Effector CD4-positive, alpha-beta T cell (primary cell): ENCODE measurements around the gene HSP90AB1.
A peak's percentile ranks its signal among the peaks of the same experiment; 100 is the strongest.

Source experiments
- DNase-seq: peaks from one replicate; pipeline ENCODE4 v3.0.0-alpha.2; 2020

HSP90AB1 gene

DNA sequence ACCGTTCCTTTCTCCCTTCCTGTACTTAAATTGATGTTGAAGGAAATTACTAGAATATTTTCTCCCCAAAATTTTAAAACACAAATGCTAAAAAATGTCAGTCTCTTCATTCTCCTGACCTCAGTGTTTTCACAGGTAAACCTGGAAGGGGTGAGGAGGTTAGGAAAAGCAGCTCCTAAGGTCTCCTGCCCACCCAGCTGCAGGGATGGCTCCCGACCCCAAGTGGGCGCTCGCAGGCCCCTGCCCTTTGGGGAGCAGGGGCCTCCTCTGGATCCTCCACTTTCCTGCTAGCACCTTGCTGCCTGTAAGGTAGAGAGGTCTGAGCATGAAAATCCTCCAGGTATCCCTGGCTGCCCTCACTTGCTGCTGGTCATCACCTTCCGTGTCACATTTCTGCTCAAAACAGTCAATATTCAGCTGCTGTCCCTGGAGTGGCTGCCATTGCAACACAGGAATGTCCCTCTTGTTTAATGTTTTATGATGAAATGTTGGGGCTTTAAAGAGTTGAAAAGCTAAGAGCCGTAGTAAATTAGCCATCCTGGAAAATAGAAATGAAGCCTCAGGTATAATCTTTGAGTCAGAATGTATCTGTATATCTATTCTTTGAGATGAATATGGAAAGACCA is 10.9 kb upstream of the HSP90AB1 start:
- DNase-seq, result no peak

DNA sequence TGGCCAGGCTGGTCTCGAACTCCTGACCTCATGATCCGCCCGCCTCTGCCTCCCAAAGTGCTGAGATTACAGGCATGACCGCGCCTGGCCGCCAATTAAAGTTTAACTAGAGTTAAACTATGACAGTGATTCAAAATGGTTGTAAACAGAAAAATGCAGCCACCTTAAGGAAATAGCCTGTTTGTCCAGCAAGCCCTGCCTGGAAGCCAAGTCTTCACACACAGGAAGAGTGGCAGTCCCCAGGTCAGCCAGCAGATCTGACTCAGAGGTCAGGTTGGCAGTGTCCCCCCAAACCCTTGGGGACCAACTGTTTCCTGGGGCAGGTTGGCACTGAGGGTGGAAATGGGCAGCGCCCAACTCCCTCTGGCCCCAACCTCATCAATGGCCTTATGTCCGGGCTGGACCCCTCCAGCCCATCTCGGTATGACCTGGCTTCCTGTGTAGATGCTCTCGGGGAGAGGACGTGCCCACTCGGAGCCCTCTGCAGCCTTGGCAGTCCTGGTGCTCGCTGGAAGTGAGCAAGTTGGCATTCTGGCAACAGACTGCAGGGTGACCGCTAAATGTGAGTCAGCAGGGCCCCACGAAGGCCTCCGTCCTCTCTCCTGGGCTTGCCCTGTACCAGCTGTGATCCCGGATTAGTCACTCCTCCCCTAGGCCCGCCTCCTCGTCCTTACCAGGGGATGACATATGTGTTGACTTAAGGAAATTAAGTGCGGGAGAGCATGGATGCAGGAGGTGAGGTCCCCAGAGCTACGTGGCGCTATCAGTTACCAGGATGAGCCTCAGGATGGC is 9.7 kb upstream of the HSP90AB1 start:
- DNase-seq, result peak; percentile 55

DNA sequence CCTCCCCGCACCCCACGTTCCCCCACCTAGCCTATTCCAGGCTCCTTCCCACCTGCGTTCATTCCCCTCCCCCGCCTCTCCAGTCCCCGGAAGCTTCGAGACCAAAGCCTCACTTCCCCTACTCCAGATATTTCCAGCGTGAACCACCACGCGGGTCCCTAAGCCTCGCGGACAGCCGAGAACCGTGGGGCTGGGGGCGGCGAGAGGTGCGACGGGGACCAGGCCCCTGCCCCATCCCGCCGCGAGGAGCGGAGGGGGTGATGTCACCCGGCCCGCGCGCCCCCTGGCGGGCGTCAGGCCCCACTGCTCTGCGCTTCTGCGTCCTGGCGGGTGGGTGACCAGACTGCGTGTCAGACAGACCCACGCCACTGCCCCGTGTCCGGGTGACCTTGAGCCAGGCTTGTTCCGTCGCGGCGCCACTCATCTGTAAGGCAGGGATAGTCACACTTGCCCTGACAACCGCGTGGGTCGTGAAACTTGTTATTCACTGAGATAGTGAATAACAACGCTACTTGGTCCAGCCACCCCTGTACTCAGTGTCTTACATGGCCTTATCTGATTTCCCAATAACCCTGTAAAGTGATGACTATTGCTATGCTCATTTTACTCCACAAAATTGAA is 9.0 kb upstream of the HSP90AB1 start:
- DNase-seq, result peak; percentile 71

- DNase-seq, result no peak
Measured at GRCh38 chr6:44238687-44239350, 8.1 kb upstream of the HSP90AB1 start.

DNA sequence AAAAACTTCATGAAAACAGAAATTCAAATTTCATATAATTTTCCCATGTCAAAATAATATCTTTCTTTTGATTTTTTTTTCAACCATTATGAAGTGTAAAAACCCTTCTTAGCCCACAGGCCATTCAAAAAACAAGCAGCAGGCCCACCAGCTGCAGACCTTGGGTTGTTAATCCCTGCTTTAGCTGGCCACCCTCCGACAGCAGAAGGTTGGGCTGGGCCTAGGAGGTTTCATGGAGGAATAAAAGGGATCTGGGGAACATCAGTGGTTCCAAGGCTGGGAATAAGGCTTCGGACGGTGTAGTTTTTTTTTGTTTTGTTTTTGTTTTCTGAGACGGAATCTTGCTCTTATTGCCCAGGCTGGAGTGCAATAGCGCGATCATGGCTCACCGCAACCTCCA is 3.6 kb upstream of the HSP90AB1 start:
- no peak for DNase-seq

- no peak for DNase-seq
Measured at GRCh38 chr6:44245391-44245911, 1.4 kb upstream of the HSP90AB1 start.

DNA sequence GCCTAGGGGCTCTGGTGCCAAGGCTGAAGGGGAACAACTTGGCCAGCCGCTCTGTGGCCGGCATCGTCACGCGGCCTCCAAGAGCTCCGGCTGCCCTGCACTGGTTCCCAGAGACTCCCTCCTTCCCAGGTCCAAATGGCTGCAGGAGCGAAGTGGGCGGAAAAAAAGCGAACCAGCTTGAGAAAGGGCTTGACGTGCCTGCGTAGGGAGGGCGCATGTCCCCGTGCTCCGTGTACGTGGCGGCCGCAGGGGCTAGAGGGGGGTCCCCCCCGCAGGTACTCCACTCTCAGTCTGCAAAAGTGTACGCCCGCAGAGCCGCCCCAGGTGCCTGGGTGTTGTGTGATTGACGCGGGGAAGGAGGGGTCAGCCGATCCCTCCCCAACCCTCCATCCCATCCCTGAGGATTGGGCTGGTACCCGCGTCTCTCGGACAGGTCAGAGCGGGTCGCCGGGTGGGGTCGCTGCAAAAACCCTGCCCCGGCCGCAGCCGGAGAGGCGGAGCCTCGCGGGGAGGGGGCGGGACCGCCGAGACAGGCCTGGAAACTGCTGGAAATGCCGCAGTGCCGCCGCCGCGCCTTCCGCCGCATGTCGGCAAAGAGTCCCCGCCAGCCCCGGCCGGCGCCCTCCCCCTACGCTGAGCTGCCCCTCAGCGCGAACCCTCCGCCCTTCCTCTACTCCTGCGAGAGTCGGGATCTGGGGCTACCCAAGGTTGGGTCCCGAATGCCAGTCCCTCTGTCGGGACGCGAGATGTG is 814 bp upstream of the HSP90AB1 start:
- DNase-seq, result peak; percentile 69

GRCh38 chr6:44247338-44248302 is 719 bp downstream of the HSP90AB1 start:
- DNase-seq, result peak; percentile 87

DNA sequence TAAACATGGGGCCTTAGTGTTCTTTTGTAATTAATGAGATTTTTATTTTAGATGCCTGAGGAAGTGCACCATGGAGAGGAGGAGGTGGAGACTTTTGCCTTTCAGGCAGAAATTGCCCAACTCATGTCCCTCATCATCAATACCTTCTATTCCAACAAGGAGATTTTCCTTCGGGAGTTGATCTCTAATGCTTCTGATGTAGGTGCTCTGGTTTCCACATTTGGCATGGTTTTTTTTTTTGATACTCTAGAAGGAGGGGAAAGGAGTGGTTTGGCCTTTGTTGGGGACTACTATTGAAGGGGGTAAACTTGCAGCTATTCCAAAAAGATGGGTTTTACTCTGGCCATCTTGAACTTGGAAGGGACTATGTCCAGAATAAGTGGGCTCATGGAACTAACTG is 1.7 kb downstream of the HSP90AB1 start:
- DNase-seq, result no peak

DNA sequence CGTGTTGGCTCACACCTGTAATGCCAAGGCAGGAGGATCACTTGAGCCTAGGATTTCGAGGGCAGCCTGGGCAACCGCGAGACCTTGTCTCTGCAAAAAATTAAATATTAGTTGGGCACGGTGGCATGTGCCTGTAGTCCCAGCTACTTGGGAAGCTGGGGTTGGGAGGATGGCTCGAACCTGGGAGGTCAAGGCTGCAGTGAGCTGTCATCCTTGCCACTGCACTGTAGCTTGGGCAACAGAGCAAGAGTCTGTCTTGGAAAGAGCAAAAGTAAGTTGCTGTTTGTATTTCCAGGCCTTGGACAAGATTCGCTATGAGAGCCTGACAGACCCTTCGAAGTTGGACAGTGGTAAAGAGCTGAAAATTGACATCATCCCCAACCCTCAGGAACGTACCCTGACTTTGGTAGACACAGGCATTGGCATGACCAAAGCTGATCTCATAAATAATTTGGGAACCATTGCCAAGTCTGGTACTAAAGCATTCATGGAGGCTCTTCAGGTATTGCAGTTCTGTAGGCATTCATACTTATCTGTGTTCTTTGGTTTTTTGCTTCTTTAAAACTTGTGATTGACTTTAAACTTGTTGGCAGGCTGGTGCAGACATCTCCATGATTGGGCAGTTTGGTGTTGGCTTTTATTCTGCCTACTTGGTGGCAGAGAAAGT is 2.3 kb downstream of the HSP90AB1 start:
- no peak for DNase-seq

GRCh38 chr6:44250067-44250717 is 3.3 kb downstream of the HSP90AB1 start:
- DNase-seq, result no peak

DNA sequence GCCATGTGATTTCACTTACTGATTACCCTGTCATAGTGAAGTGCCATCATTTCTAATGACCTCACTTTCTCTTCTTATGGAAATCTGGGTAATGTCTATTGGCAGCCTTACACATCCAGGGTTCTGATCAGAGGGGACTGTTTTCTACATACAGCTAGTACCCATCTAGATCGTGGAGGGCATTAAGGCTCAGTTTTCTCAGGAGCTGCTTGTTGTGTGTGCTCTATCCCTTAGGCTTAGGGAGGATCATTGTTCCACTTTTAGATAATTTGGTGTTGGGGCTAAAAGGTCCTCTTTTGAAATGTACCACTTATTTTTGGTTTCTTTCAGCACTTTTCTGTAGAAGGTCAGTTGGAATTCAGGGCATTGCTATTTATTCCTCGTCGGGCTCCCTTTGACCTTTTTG is 3.8 kb downstream of the HSP90AB1 start:
- no peak for DNase-seq

- DNase-seq, result no peak
Measured at GRCh38 chr6:44251576-44252524, 4.9 kb downstream of the HSP90AB1 start.

DNA sequence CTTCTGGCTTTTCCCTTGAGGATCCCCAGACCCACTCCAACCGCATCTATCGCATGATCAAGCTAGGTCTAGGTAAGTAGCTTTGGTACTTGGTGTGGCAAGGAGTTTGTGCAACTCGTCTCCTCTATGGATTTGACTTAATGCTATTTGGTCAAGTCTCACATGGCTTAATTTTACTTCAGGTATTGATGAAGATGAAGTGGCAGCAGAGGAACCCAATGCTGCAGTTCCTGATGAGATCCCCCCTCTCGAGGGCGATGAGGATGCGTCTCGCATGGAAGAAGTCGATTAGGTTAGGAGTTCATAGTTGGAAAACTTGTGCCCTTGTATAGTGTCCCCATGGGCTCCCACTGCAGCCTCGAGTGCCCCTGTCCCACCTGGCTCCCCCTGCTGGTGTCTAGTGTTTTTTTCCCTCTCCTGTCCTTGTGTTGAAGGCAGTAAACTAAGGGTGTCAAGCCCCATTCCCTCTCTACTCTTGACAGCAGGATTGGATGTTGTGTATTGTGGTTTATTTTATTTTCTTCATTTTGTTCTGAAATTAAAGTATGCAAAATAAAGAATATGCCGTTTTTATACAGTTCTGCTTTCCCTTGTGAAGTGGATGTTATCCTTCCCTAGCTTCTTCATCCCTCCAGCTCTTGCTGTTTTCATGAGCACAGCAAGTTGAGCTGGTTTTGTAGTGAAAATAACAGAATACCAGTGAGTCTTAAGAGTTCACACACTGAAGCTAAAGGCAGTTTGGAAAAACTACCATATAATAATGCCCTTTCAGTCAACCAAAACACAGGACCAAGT is 6.6 kb downstream of the HSP90AB1 start:
- peak; percentile 63 for DNase-seq

GRCh38 chr6:44254191-44255104 is 7.5 kb downstream of the HSP90AB1 start:
- DNase-seq, result no peak

DNA sequence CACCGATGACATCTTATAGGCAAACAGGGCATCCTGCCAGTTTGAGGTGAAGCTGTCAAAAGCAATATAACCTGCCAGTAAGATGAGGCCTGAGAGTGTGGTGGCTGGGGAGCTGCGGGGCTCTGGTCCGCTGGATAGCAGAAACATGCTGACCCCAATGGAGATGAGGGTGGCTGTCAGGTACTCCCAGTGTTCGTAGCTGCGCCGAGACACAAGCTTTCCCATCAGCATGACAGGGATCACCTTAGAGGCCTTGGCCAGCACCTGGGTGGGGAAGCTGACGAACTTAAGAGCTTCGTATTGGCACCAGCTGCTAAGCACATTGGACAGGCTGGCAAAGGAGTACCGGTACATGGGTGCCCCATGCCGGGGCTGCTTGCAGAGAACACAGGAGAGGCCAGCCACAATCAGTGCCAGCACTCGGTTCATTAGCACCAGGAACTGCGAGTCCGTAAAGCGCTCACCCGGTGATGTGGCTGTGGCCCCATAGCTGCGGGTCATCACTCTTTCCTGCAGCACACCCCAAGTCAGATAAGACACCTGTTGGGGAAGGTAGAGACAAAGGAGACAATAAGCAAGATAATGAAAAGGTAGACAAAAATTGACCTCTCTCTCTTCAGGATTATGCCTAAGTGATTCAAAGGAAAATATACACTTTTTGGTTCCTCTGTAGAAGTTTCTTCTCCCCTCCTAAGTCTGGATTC is 8.4 kb downstream of the HSP90AB1 start:
- no peak for DNase-seq
